GM23248 (cell line): Measurements from ENCODE around the gene SYT15.
"Not testable (repeated sequence)": the region's sequence is repeated elsewhere in the genome, so short reads cannot be mapped to it uniquely, and the experiment has no call there.

Source experiments
- EZH2 ChIP-seq: fragments of 200-600 bp; sonication (generic); IDR thresholded peaks from 2 replicates; pipeline ENCODE4 v1.6.1; 2018; ENCODE audit warnings: antibody characterized with exemption, mild to moderate bottlenecking; ENCODE audit not compliant: insufficient read depth, poor library complexity, severe bottlenecking
- EZH2phosphoT487 ChIP-seq: fragments of 200-600 bp; sonication (generic); IDR thresholded peaks from 2 replicates; pipeline ENCODE4 v1.6.1; 2018; ENCODE audit warnings: antibody characterized with exemption, moderate library complexity, mild to moderate bottlenecking, low read depth; ENCODE audit not compliant: insufficient read depth

GRCh38 chr10:46596570-46596969 is 17.6 kb downstream of the SYT15 start:
- TF ChIP-seq EZH2, EZH2phosphoT487: not testable (repeated sequence)
